BE2C (cell line): ENCODE measurements around the gene CSRNP3.

Experiments
- DNase-seq: peaks from one replicate; pipeline ENCODE4 v3.0.0-alpha.2; 2020
- H3K27me3 ChIP-seq: fragments of 250-450 bp; sonication (Bioruptor Pico); 2 replicates; pipeline ENCODE4 v1.5.1; 2020; ENCODE audit warnings: mild to moderate bottlenecking
- H3K36me3 ChIP-seq: fragments of 250-450 bp; sonication (Bioruptor Pico); 2 replicates; pipeline ENCODE4 v1.5.1; 2020; ENCODE audit warnings: mild to moderate bottlenecking
- H3K4me1 ChIP-seq: fragments of 250-450 bp; sonication (Bioruptor Pico); 2 replicates; pipeline ENCODE4 v1.5.1; 2020
- H3K4me3 ChIP-seq: 2 replicates; pipeline ENCODE4 v1.5.1; 2011; ENCODE audit warnings: low read depth, low read length
- H3K9me3 ChIP-seq: fragments of 250-450 bp; sonication (Bioruptor Pico); 2 replicates; pipeline ENCODE4 v1.5.1; 2020
- TF ChIP-seq, protein P1 (sequence below): IDR thresholded peaks from 2 replicates; pipeline ENCODE4 v1.5.1; 2012; ENCODE audit warnings: mild to moderate bottlenecking, low read depth, low read length

Gene CSRNP3

DNA sequence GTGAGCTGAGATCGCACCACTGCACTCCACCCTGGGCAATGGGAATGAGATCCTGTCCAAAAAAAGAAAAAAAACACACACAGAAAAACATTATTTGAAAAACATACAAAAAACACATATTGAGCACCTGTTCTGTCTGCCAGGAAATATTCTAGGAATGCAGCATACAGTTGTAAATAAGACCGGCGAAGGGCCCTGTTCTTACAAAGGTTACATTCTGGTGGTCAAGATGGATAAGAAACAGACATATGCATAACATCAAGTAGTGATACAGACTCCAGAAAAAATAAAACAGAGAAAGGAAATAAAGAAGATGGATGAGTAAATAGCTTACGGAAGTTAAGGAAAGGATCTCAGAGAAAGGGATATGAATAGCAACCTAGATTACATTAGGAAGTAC lies 164.8 kb downstream of the CSRNP3 start:
- Histone ChIP-seq H3K4me3 (no peak overlapping the region), H3K27me3 (no peaks in the 10 kb centered on the region)

DNA sequence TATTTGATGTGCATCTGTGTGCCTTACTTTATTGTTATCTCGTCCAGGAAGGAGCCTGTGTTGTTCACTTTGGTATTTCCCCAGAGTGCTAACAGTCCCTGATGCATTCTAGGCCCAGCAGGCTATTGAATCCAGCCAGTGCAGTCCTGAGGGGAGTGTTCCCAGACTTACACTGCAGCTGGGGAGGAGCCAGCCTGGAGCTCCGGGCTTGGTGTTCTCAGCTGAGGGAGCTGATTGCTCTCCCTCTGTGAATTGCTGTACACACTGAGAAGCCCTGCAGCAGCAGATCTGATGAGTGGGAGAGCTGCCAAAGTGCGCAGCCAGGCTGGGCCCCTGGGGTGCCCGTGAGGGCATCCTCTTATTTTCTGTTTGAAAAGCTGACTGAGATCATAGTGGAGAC lies 165.4 kb downstream of the CSRNP3 start:
- DNase-seq: peak; percentile 82
- no peaks in the 10 kb centered on the region for H3K36me3 ChIP-seq
- TF ChIP-seq, protein P1, sequence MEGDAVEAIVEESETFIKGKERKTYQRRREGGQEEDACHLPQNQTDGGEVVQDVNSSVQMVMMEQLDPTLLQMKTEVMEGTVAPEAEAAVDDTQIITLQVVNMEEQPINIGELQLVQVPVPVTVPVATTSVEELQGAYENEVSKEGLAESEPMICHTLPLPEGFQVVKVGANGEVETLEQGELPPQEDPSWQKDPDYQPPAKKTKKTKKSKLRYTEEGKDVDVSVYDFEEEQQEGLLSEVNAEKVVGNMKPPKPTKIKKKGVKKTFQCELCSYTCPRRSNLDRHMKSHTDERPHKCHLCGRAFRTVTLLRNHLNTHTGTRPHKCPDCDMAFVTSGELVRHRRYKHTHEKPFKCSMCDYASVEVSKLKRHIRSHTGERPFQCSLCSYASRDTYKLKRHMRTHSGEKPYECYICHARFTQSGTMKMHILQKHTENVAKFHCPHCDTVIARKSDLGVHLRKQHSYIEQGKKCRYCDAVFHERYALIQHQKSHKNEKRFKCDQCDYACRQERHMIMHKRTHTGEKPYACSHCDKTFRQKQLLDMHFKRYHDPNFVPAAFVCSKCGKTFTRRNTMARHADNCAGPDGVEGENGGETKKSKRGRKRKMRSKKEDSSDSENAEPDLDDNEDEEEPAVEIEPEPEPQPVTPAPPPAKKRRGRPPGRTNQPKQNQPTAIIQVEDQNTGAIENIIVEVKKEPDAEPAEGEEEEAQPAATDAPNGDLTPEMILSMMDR: no peak
- H3K4me3 ChIP-seq: no peak overlapping the region
- H3K9me3 ChIP-seq: no peaks in the 10 kb centered on the region
- no peaks in the 10 kb centered on the region; the same call in 1 of the 2 replicates for H3K4me1 ChIP-seq
- no peaks in the 10 kb centered on the region for H3K27me3 ChIP-seq

More for the DNA sequence above, 164.8 kb downstream of the CSRNP3 start:
- no peaks in the 10 kb centered on the region; the same call in 1 of the 2 replicates for H3K4me1 ChIP-seq
- H3K9me3 ChIP-seq: no peaks in the 10 kb centered on the region
- TF ChIP-seq, protein P1: no peak
- DNase-seq: no peak
- no peaks in the 10 kb centered on the region for H3K36me3 ChIP-seq

DNA sequence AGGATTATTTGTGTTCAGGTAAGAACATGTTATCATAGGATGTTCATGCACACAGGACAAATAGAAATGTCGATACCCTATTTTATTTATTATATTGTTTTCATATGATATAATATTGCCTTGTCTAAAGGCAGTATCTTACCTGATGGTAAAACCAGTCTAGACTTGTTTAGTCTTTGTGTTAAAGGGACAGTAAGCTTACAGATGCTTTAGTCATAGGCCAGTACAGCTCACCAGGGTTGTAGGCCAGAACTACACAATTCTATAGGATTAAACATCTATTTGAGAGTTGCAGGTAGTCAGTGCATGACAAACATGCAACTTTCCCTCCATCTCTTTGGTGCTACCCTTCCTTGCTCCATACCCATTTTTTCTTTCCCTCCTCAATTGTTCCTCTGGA lies 166.0 kb downstream of the CSRNP3 start:
- TF ChIP-seq, protein P1: no peak
- no peak overlapping the region for H3K4me3 ChIP-seq
- H3K27me3 ChIP-seq: no peaks in the 10 kb centered on the region
- H3K36me3 ChIP-seq: no peaks in the 10 kb centered on the region
- H3K4me1 ChIP-seq: no peaks in the 10 kb centered on the region; the same call in 1 of the 2 replicates
- DNase-seq: no peak
- no peaks in the 10 kb centered on the region for H3K9me3 ChIP-seq

DNA sequence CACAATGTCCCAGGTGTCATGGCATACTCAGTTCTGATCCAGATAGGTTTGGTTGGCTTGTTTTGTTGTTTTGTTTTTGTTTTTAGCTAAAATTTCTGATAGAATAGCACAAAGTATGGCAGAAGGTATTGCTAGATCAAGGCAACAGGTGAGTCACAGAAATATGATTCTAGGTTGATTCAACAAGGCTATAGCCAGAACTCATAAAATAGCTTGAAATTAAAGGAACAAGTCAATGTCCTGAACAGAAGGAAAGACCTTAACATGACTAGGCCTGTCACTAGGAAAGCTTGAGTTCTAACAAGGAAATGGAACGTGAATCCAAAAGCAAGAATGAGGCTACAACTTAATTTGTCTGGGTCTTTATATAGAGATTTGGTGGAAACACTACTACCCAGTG lies 167.5 kb downstream of the CSRNP3 start:
- no peaks in the 10 kb centered on the region for H3K27me3 ChIP-seq
- TF ChIP-seq, protein P1: no peak
- no peaks in the 10 kb centered on the region for H3K36me3 ChIP-seq
- no peaks in the 10 kb centered on the region; the same call in 1 of the 2 replicates for H3K4me1 ChIP-seq
- H3K4me3 ChIP-seq: no peak overlapping the region
- DNase-seq: no peak
- no peaks in the 10 kb centered on the region for H3K9me3 ChIP-seq

DNA sequence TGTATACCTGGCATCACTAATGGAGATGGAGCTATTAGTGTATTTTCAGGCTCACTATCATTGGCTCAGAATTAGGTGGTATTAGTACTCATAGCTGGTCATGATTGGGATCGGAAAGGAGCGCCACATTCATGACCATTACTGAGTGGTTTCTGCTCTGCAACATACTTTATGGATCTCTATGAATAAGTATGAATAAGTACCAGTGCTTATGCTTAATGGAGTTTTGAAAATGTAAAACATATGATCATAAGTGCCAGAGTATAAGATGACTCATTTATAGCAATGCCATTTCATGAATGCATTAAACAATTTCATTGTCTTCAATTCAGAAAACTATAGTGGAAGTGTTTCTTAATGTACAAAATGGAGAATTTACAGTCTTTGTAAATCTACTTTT lies 167.9 kb downstream of the CSRNP3 start:
- Histone ChIP-seq H3K4me1 (no peaks in the 10 kb centered on the region; the same call in 1 of the 2 replicates), H3K27me3 (no peaks in the 10 kb centered on the region), H3K4me3 (no peak overlapping the region), H3K36me3 (no peaks in the 10 kb centered on the region), H3K9me3 (no peaks in the 10 kb centered on the region)
- no peak for DNase-seq
- TF ChIP-seq, protein P1: no peak

DNA sequence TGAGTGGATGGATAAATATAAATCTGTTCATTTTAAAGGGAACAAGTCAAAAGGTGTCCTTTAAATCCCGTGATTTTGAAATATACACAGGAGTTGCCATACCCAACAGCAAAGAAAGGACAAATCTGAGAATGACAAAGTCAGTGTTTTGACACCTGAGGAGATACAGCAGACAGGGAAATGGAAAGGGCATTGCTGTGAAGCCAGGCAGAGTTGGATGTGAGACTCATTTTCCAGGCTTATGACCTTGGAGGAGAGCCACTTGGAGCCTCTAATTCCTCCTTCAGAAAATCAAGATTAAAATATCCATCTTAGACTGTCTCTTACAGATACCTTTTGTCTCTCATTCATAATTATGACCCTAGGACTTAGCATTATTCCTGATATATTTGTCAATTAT lies 170.0 kb downstream of the CSRNP3 start:
- DNase-seq: no peak
- TF ChIP-seq, protein P1: no peak
- H3K4me3 ChIP-seq: no peak overlapping the region
- H3K27me3 ChIP-seq: no peaks in the 10 kb centered on the region
- H3K4me1 ChIP-seq: no peaks in the 10 kb centered on the region; the same call in 1 of the 2 replicates
- no peaks in the 10 kb centered on the region for H3K36me3 ChIP-seq
- no peaks in the 10 kb centered on the region for H3K9me3 ChIP-seq
